Activated CD4-positive, alpha-beta T cell treated with anti-CD3 and anti-CD28 coated beads, Interleukin-2, Interleukin-6, amounts not matched to agents 100 ng/mL and 50 ng/mL, durations not matched to agents 16 hours and 8 hours (primary cell): Measurements from ENCODE around the gene PLA2G4A.
A peak's percentile ranks its signal among the peaks of the same experiment; 100 is the strongest.

Source experiments
- DNase-seq: peaks from one replicate; pipeline ENCODE4 v3.0.0-alpha.2; 2020

Gene PLA2G4A

GRCh38 chr1:186980400-186980799 lies 151.7 kb downstream of the PLA2G4A start:
- DNase-seq, result no peak

DNA sequence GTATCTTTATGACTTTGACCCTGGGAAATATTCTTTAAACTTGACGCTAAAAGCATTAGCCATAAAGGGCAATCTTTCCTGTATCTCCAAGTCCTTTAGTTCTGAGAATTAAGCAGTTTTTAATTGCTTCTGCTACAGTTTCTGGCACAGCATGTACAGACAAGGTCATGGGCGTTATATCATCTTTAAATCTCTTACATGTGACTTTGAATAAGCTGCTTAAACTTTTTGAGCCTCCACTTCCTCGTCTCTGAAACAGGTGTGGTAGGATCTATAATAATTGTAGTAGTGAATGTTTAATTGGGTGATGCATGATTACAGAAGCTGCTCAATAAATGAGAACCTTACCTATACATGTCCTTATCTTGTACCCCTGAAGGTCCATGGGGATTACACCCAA lies 153.4 kb downstream of the PLA2G4A start:
- DNase-seq, result no peak

DNA sequence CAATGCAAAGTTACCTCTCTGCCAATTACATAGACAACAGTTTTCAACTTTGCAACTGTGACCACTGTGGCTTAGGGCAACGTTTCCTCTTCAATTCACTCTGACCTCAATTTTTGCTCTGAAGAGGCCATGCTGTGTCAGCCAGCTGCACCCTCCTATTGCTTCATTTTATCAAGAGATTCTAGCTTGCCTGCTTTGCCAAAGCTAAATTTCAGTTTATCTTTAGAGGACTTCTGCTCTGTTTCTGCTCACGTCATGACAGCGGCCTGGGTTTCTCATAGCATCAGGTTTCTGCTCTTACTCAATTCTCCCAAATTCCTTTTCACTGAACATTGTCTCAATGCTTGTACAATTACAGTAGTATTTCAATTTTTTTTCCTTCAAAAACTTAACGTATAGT lies 154.6 kb downstream of the PLA2G4A start:
- DNase-seq, result no peak

DNA sequence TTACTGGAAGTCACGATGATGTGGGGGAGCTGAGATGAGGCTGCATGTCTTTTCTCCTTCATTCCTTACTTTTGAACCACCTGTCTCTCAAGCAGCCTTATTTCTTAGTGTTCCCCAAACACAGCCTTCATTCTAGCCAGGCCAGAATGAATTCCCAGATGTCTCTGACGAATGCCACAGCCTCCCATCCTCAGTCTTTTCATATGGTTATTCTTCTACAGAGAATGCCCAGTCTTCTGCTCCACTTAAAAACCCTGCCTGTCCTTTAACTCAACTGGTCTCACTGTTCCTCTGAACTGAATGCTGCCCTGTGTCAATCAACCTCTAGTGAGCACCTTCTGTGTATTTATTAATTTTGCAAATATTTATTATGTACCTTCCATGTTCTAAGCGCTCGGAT lies 156.2 kb downstream of the PLA2G4A start:
- DNase-seq, result no peak

GRCh38 chr1:186985889-186986491 lies 157.2 kb downstream of the PLA2G4A start:
- DNase-seq, result peak; percentile 42

DNA sequence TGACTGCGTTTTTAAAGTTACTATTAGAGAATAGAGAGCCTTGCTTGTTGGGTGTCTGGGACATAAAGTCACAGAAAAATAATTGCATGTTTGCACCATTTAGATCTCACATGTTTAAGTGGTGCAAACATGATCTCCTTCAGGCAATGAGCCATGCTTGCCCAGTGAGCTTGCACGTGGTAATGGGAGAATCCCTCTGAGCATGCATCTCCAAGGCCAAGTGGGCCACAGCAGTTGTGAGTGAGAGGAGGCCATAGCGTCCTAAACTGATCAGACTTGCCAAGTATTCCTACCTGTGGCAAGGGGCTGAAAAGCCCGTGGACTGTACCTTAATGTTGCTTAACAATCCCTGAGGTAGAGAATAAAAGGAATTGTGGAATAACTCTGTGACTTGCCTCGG lies 158.3 kb downstream of the PLA2G4A start:
- no peak for DNase-seq

GRCh38 chr1:186987769-186988168 lies 159.0 kb downstream of the PLA2G4A start:
- no peak for DNase-seq

- no peak for DNase-seq
Measured at GRCh38 chr1:186993996-186994395, 165.2 kb downstream of the PLA2G4A start.

- DNase-seq, result no peak
Measured at GRCh38 chr1:186994897-186995296, 166.1 kb downstream of the PLA2G4A start.

DNA sequence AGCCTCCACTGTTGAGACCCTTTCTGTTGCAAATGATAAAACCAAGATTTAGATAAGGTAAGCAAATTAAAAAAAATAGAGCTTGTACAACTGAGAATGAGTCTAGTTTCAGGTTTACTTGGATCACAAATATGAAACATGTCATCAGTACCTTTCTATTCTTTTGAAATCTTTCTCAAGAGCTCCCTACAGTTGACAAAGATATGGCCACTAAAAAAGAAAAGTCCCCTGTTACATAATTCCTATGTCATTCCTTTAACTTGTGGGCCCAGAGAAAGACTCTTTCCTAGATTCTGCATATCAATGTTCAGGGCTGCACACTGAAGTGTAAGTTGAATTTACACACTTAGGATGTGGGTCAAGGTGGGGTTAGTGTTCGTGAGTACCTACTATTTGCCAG lies 168.1 kb downstream of the PLA2G4A start:
- DNase-seq, result no peak

- DNase-seq, result no peak
Measured at GRCh38 chr1:186997877-186998276, 169.1 kb downstream of the PLA2G4A start.

DNA sequence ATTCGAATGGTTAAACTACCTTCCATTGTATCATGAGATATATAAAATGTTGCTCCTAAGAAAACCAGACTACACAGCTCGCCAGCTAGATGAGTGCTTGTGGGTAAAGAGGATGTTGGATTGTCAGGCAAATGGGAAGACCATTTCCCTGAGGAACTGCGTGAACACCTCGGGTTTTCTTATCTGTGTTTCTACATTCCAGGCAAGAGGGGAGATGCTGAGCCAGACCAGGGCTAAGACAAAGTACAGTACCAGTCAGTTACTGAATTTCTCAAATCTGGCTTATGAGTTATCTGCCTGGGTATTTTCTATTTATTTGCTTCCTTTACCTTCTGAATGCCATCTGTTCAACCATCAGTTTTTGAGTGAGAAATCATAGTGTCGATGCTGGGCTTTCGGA lies 170.8 kb downstream of the PLA2G4A start:
- DNase-seq, result no peak

GRCh38 chr1:187001198-187001889 lies 172.6 kb downstream of the PLA2G4A start:
- DNase-seq, result no peak

DNA sequence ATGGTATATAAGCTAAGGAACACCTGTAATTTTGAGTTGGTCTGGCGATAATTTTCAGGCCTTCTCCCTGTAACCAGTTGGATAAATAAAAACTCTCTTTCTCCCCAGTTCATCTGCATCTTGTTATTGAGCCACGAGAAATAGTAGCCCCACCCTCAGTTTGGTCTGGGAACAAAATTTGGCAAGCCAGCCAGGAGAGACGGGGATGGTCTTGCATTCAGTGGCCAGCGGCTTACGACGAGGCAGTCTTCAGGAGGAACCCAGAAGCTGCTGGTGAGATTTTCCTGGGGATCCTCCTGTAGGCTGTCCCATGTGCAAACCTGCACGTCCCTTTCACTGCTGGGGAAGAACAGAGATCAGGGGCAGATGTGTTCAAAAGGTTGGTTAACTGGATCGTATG lies 174.6 kb downstream of the PLA2G4A start:
- no peak for DNase-seq

DNA sequence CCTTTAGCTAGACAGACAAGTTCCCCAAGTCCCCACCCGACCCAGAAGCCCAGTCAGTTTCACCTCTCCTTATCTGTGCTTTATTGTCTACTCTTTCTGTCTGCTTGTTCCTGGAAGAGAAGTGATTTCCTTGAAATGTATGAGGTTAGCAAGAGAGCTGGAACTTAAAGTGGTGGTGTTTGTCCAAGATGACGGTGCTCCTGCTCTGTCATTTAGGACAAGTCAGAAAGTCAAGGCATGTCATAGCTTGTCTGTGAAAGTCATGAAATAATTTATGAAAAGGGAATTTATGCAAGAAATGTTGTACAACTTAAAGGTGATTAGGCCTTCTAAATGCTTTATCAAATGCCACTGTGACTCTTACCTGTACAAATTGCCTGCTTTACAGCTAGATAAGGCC lies 178.1 kb downstream of the PLA2G4A start:
- no peak for DNase-seq

GRCh38 chr1:187009320-187009719 lies 180.6 kb downstream of the PLA2G4A start:
- no peak for DNase-seq

DNA sequence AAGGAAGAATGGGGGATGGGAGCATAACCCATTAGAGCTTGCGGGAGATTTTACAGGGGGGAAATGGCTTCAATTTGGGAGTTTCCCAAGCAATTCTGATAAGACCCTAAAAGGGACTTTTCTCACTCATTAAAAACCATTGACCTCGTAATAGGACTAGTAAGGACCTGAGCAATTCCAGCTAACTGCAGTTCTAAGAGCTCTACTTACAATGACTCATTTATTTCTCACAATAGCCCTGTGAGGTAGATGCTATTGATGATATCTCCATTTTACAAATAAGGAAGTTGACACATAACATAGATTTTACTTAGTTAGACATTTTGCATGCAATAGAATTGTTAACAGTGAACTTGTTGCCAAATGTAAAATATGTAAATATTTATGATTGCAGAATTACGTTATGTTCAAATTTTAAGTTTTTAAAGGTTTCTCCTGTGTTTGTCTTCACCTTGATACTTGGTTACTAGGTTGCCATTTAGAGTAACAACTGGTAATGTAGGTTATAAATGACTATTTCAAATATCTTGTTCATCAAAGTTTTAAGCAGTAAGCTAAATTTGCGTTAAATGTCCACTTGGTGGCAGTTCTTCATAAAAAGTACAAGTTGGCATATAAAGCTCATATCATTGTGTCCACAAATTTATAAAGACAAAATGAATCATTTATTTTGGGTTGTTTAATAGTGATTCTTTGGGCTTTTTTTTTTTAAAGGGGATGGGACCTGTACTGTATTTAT lies 182.0 kb downstream of the PLA2G4A start:
- DNase-seq, result peak; percentile 23

- no peak for DNase-seq
Measured at GRCh38 chr1:187013582-187014200, 184.9 kb downstream of the PLA2G4A start.

DNA sequence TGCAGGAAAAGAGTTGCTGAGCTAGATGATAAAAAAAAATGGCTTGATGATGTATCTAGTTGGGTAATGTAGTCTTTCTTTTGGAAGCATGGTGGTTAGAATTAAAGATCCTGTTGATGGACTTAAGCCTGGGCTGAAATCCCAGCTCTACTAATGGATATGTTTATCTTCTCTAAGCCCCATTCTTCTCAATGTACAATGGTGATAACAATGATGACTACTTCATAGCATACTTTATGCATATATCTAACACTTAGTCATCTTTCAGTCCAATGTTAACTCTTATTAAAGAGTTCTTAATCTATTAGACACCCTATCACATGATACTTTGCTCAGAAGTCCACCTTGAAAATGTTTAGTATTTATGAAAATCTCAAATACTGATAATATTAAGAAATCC lies 189.5 kb downstream of the PLA2G4A start:
- DNase-seq, result no peak

DNA sequence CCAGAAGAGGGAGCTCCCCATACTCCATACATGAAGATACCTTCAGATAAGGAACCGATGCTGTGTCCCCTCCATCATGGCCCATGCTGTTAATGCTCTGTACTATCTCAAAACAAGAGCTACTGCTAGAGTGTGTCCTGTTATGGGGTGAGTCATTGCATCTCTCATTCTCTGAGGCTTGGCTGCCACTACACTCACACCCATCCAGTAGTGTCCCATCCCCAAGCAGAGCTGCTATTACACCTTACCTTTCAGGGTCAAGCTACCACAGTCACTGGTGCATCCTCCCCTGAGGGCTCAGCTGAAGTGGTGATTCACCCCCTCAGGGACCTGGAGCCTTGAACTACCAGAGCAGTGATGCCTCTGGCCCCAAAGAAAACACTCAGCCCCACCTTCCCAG lies 198.5 kb downstream of the PLA2G4A start:
- no peak for DNase-seq

- DNase-seq, result no peak
Measured at GRCh38 chr1:187032316-187032981, 203.7 kb downstream of the PLA2G4A start.

DNA sequence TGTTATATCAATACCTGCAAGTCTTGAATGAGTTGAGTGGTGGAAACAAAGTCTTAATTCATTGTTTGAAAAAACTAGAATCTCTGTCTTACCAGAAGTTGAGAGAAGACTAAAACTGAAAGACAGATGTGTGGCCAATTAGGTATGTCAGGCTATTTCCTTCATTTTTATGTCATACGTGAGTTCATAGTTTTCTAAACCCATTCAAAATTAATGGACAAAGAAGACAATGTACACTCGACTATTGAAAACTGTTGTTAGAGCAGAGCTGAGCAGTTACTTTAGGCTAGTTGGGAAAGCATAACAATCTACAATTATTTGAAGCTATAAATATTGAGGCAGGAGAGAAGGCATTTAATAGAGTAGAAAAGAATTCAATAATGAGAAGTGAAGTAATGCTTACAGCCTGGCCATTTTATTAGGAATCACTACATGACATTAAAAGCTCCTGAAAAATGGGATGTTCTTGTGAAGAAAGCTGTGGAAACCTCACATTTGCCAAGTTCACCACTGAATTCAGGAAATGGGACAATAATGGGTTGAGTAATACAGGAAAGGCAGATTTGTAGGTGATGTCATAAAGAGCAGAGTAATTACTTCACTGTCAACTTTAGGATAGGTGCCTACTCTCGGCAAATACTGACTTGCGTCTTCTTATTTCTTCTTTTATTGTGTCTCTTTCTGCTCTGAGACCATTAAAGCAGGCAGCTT lies 204.4 kb downstream of the PLA2G4A start:
- DNase-seq, result no peak
